ENCODE data around the gene ELAVL1.
"Not testable (repeated sequence)": the region's sequence is repeated elsewhere in the genome, so short reads cannot be mapped to it uniquely, and the experiment has no call there.

The ELAVL1 gene

DNA sequence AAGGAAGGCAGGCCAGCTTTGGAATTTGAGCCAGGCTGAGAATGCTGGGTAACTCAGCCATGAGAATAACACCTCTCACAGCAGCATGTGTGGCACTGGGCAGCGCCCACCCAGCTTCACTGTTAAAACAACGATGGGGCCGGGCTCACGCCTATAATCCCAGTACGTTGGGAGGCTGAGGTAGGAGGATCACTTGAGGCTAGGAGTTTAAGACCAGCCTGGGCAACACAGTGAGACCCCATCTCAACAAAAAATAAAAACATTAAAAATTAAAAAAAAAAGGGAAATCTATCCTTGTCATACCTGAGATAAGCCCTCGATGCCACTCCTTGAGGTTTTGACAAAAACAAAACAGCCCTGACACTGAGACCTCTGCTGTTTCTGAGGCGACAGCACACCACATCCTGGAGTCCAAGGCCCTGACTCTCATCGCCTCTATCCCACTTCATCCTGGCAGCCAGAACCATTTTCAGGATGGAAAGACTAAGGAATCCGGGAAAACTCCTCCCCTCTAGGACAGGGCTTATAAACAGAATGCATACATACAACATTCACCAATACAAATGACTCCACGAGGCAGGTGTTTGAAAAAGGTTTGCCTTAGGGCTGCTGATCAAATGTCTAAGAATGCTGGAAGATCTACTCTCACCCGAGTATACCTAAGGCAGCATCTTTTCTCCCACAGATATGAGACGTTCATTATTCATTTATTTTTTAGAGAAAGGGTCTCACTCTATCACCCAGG lies 39.3 kb downstream of the ELAVL1 start:
- FAIRE-seq (no peak), DNase-seq (ENCODE audit: insufficient read length, low spot score) (no peak)
- no peak for TF ChIP-seq TAF1 (IDR thresholded peaks at IDR 0.05; ENCODE audit: low read depth, low read length)

DNA sequence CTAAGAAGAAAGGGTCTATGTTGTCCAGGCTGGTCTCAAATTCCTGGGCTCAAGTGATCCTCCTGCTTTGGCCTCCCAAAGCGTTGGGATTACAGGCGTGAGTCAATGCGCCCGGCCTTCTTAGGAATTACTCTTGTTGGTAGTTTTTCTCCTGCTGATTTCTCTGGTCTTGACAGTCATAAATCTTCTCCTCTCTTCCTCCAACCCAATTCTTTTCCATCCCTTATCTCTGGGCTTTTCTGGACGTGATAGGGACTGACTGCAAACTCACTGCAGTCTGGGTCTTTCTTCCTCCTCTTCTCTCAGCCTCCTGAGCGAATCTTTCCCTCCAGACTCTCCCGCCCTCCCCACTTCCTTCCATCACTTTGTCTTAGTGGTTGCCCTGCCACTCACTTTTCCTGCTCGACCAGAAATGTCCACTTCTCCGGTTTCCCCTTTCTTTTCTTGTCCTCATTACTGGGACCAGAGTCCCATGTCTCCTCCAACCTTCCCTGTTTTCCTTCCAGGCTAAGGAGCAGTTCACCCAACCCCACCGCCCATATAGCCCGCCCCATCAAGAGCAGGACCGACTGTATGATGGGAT lies 40.1 kb downstream of the ELAVL1 start:
- TF ChIP-seq POLR2A (IDR thresholded peaks at IDR 0.05; ENCODE audit: low read depth, low read length) (no peak), SPI1 (IDR thresholded peaks at IDR 0.05; ENCODE audit: low read depth, low read length) (no peak), TAF1 (IDR thresholded peaks at IDR 0.05; ENCODE audit: low read depth, low read length) (no peak), PAX5 (IDR thresholded peaks at IDR 0.05; ENCODE audit: insufficient read depth, low read length, severe bottlenecking) (no peak), POU2F2 (IDR thresholded peaks at IDR 0.05; ENCODE audit: low read depth, low read length) (no peak), POLR2AphosphoS5 (IDR thresholded peaks at IDR 0.05; ENCODE audit: low read depth, low read length) (no peak)
- DNase-seq (ENCODE audit: insufficient read length, low spot score) (no peak), FAIRE-seq (no peak)

DNA sequence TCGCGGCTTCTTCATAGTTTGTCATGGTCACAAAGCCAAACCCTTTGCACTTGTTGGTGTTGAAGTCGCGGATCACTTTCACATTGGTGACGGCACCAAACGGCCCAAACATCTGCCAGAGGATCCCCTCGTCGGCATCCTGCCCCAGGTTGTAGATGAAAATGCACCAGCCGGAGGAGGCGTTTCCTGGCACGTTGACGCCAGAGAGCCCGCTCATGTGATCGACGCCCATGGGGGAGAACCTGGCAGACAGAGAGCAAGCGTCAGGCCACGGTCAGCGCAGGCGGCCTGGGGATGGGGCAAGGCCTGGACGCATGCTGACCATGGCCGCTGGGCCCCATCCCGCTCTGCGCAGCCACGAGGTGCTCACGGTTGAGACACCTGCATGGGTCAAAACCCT lies 41.9 kb downstream of the ELAVL1 start:
- DNase-seq (ENCODE audit: insufficient read length, low spot score): no peak
- no peak for FAIRE-seq
- no peak for TF ChIP-seq POLR2A (IDR thresholded peaks at IDR 0.05; ENCODE audit: low read depth, low read length)
- no peak for TF ChIP-seq PAX5 (IDR thresholded peaks at IDR 0.05; ENCODE audit: insufficient read depth, low read length, severe bottlenecking)
- no peak for TF ChIP-seq POLR2AphosphoS5 (IDR thresholded peaks at IDR 0.05; ENCODE audit: low read depth, low read length)
- no peak for TF ChIP-seq SPI1 (IDR thresholded peaks at IDR 0.05; ENCODE audit: low read depth, low read length)
- no peak for TF ChIP-seq TAF1 (IDR thresholded peaks at IDR 0.05; ENCODE audit: low read depth, low read length)
- TF ChIP-seq POU2F2 (IDR thresholded peaks at IDR 0.05; ENCODE audit: low read depth, low read length): no peak

GRCh38 chr19:7962644-7963268 lies 42.7 kb downstream of the ELAVL1 start:
- TF ChIP-seq POLR2A (IDR thresholded peaks at IDR 0.05; ENCODE audit: low read depth, low read length): no peak
- no peak for TF ChIP-seq PAX5 (IDR thresholded peaks at IDR 0.05; ENCODE audit: insufficient read depth, low read length, severe bottlenecking)
- TF ChIP-seq TAF1 (IDR thresholded peaks at IDR 0.05; ENCODE audit: low read depth, low read length): no peak
- FAIRE-seq (no peak), DNase-seq (ENCODE audit: insufficient read length, low spot score) (no peak)

GRCh38 chr19:7961920-7962626 lies 43.4 kb downstream of the ELAVL1 start:
- DNase-seq (ENCODE audit: insufficient read length, low spot score) (no peak), FAIRE-seq (no peak)

DNA sequence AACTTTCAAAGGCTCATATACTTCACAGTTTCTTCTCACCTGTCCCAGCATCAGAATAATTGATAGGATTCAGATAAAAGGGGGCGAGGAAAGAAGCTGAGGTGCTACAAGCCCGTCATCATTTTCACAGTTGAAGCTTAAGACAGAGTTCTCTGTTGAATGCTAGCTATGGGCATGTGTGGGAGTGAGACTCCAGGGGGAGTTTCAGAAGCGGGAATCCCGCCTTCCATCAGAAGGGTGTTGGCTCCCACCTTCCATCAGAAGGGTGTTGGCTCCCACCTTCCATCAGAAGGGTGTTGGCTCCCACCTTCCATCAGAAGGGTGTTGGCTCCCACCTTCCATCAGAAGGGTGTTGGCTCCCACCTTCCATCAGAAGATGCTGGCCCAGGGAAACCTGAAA lies 44.4 kb downstream of the ELAVL1 start:
- FAIRE-seq; DNase-seq (ENCODE audit: insufficient read length, low spot score): not testable (repeated sequence)

More at GRCh38 chr19:7961920-7962626, 43.4 kb downstream of the ELAVL1 start:
- no peak for TF ChIP-seq SPI1 (IDR thresholded peaks at IDR 0.05; ENCODE audit: low read depth, low read length)
- no peak for TF ChIP-seq POU2F2 (IDR thresholded peaks at IDR 0.05; ENCODE audit: low read depth, low read length)
- no peak for TF ChIP-seq POLR2A (IDR thresholded peaks at IDR 0.05; ENCODE audit: low read depth, low read length)
- no peak for TF ChIP-seq TAF1 (IDR thresholded peaks at IDR 0.05; ENCODE audit: low read depth, low read length)
- TF ChIP-seq POLR2AphosphoS5 (IDR thresholded peaks at IDR 0.05; ENCODE audit: low read depth, low read length): no peak

DNA sequence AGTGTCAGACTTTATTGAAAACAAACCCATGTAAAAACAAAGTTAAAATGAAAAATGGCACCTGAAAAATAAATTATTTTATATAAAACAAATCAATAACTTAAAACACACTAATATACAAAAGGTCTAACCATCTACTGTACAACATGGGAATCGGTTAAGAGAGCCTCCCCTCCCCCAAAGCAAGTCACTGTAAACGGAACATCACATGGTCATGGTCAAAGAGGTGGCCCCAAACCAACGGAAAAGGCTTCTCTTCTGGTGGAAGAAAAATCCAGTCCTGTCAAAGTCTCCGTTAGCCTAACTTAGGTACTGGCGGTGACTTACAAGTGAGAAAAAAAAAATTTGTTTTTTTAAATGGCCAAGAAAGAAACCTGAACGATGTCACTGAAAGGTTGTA lies 46.2 kb downstream of the ELAVL1 start:
- FAIRE-seq (no peak), DNase-seq (ENCODE audit: insufficient read length, low spot score) (no peak)
- TF ChIP-seq TAF1 (IDR thresholded peaks at IDR 0.05; ENCODE audit: low read depth, low read length) (no peak), POLR2A (IDR thresholded peaks at IDR 0.05; ENCODE audit: low read depth, low read length) (no peak), POU2F2 (IDR thresholded peaks at IDR 0.05; ENCODE audit: low read depth, low read length) (no peak), POLR2AphosphoS5 (IDR thresholded peaks at IDR 0.05; ENCODE audit: low read depth, low read length) (no peak), PAX5 (IDR thresholded peaks at IDR 0.05; ENCODE audit: insufficient read depth, low read length, severe bottlenecking) (no peak), SPI1 (IDR thresholded peaks at IDR 0.05; ENCODE audit: low read depth, low read length) (no peak)

GRCh38 chr19:7955696-7956095 lies 49.7 kb downstream of the ELAVL1 start:
- TF ChIP-seq POLR2AphosphoS5 (IDR thresholded peaks at IDR 0.05; ENCODE audit: low read depth, low read length) (no peak), SPI1 (IDR thresholded peaks at IDR 0.05; ENCODE audit: low read depth, low read length) (no peak), POLR2A (IDR thresholded peaks at IDR 0.05; ENCODE audit: low read depth, low read length) (no peak), TAF1 (IDR thresholded peaks at IDR 0.05; ENCODE audit: low read depth, low read length) (no peak), POU2F2 (IDR thresholded peaks at IDR 0.05; ENCODE audit: low read depth, low read length) (no peak), PAX5 (IDR thresholded peaks at IDR 0.05; ENCODE audit: insufficient read depth, low read length, severe bottlenecking) (no peak)
- DNase-seq (ENCODE audit: insufficient read length, low spot score) (no peak), FAIRE-seq (no peak)

GRCh38 chr19:7953576-7953975 lies 51.9 kb downstream of the ELAVL1 start:
- FAIRE-seq (no peak), DNase-seq (ENCODE audit: insufficient read length, low spot score) (no peak)
- TF ChIP-seq POU2F2 (IDR thresholded peaks at IDR 0.05; ENCODE audit: low read depth, low read length) (no peak), POLR2AphosphoS5 (IDR thresholded peaks at IDR 0.05; ENCODE audit: low read depth, low read length) (no peak), PAX5 (IDR thresholded peaks at IDR 0.05; ENCODE audit: insufficient read depth, low read length, severe bottlenecking) (no peak), SPI1 (IDR thresholded peaks at IDR 0.05; ENCODE audit: low read depth, low read length) (no peak), POLR2A (IDR thresholded peaks at IDR 0.05; ENCODE audit: low read depth, low read length) (no peak)

- no peak for DNase-seq (ENCODE audit: insufficient read length, low spot score)
Observed at GRCh38 chr19:7953060-7953459, 52.4 kb downstream of the ELAVL1 start.

More at GRCh38 chr19:7953060-7953459, 52.4 kb downstream of the ELAVL1 start:
- no peak for FAIRE-seq
- TF ChIP-seq POLR2A (IDR thresholded peaks at IDR 0.05; ENCODE audit: low read depth, low read length) (no peak), POU2F2 (IDR thresholded peaks at IDR 0.05; ENCODE audit: low read depth, low read length) (no peak), SPI1 (IDR thresholded peaks at IDR 0.05; ENCODE audit: low read depth, low read length) (no peak), POLR2AphosphoS5 (IDR thresholded peaks at IDR 0.05; ENCODE audit: low read depth, low read length) (no peak), TAF1 (IDR thresholded peaks at IDR 0.05; ENCODE audit: low read depth, low read length) (no peak), PAX5 (IDR thresholded peaks at IDR 0.05; ENCODE audit: insufficient read depth, low read length, severe bottlenecking) (no peak)

All from GM12891 (cell line).